Omental fat pad (tissue), 4 donors: Measurements from ENCODE around the gene AFMID. TPM values are rescaled to one million over a fixed set of nuclear protein-coding genes. Genes with fewer than 3 reads are reported as not detected.

Source experiments
- ATAC-seq: fragments of 150-250 bp; one replicate; pipeline ENCODE4 v1.9.1; 2016; ENCODE audit warnings: mild to moderate bottlenecking, moderate library complexity; ENCODE audit not compliant: low FRiP score
- DNase-seq: peaks from one replicate; pipeline ENCODE4 v3.0.0-alpha.2; 2019; ENCODE audit warnings: low spot score
- CTCF ChIP-seq, 3 donors: fragments of 450-650 bp; IDR thresholded peaks; one replicate each; pipeline ENCODE4 v1.5.1; 2016 to 2017; ENCODE audit warnings: antibody characterized with exemption in 3 of 3, mild to moderate bottlenecking in 3 of 3, moderate library complexity in 2 of 3
- total RNA-seq, 4 donors: library from RNA; depleted of rRNA; stranded (reverse); fragments of >200 nt; gene quantifications; one replicate each; pipeline ENCODE4 v1.1.0, GENCODE V29; 2016

The AFMID gene
- total RNA-seq, 4 donors from 2014 or later, result 21.7 to 29.0 (median 26.0) TPM

- ATAC-seq, result no peak
- DNase-seq, result no peak
- TF ChIP-seq CTCF (IDR thresholded peaks at IDR 0.05), result no peak
Observed at GRCh38 chr17:78142119-78142861, 44.9 kb upstream of the AFMID start.

- no peak for DNase-seq
- no peak for TF ChIP-seq CTCF (IDR thresholded peaks at IDR 0.05)
- ATAC-seq, result no peak
Observed at GRCh38 chr17:78143214-78144146, 43.7 kb upstream of the AFMID start.

GRCh38 chr17:78144147-78144719 is 42.9 kb upstream of the AFMID start:
- TF ChIP-seq CTCF (IDR thresholded peaks at IDR 0.05), result no peak
- DNase-seq (no peak), ATAC-seq (no peak)

- ATAC-seq, result no peak
- no peak for TF ChIP-seq CTCF (IDR thresholded peaks at IDR 0.05)
- no peak for DNase-seq
Observed at GRCh38 chr17:78144736-78145641, 42.2 kb upstream of the AFMID start.

- DNase-seq (no peak), ATAC-seq (no peak)
- TF ChIP-seq CTCF (IDR thresholded peaks at IDR 0.05), result no peak
Observed at GRCh38 chr17:78146471-78146869, 40.7 kb upstream of the AFMID start.

- DNase-seq (no peak), ATAC-seq (no peak)
- no peak for TF ChIP-seq CTCF (IDR thresholded peaks at IDR 0.05)
Observed at GRCh38 chr17:78146881-78147280, 40.3 kb upstream of the AFMID start.
